Suprapubic skin (tissue), 3 donors: ENCODE results near the gene ESPNL.

Experiments
- CTCF ChIP-seq, 2 donors: fragments of 200-600 bp in 1 of 2; fragments of 450-650 bp in 1 of 2; sonication (generic) in 1 of 2; IDR thresholded peaks; one replicate each; pipeline ENCODE4 v1.5.1; 2016 to 2019; ENCODE audit warnings: antibody characterized with exemption in 2 of 2, mild to moderate bottlenecking in 1 of 2, moderate library complexity in 1 of 2
- EP300 ChIP-seq: sonication (generic); formaldehyde crosslinking; IDR thresholded peaks from one replicate; pipeline ENCODE4 v1.6.1; 2017; ENCODE audit warnings: antibody characterized with exemption

- TF ChIP-seq CTCF (IDR thresholded peaks at IDR 0.05): no peak
- TF ChIP-seq EP300: no peak
Measured at GRCh38 chr2:238132463-238133450, 32.6 kb downstream of the ESPNL start.
